ENCODE results near the gene TSC22D3.
"Not testable (repeated sequence)": the region's sequence is repeated elsewhere in the genome, so short reads cannot be mapped to it uniquely, and the experiment has no call there.

The TSC22D3 gene

DNA sequence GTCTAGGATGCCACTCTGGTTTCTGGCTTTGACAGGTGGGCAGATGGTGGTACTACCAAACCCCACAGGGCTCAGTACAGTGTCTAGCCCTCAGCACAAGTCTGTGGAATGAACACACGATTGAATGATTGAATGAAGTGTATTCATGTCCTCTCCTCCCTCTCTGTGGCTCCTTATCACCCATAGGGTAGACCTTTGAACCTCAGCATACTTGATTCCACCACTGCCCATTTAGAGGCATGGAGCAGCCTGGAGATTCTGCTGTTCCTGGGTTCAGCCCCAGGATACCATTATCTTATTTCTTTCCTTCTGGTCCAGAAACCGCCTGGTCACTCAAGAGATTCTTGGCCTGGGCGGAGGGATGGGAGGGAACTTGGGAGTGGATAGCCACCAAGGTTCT is 93.3 kb downstream of the TSC22D3 start:
- no peak for DNase-seq (ENCODE audit: low read depth)

DNA sequence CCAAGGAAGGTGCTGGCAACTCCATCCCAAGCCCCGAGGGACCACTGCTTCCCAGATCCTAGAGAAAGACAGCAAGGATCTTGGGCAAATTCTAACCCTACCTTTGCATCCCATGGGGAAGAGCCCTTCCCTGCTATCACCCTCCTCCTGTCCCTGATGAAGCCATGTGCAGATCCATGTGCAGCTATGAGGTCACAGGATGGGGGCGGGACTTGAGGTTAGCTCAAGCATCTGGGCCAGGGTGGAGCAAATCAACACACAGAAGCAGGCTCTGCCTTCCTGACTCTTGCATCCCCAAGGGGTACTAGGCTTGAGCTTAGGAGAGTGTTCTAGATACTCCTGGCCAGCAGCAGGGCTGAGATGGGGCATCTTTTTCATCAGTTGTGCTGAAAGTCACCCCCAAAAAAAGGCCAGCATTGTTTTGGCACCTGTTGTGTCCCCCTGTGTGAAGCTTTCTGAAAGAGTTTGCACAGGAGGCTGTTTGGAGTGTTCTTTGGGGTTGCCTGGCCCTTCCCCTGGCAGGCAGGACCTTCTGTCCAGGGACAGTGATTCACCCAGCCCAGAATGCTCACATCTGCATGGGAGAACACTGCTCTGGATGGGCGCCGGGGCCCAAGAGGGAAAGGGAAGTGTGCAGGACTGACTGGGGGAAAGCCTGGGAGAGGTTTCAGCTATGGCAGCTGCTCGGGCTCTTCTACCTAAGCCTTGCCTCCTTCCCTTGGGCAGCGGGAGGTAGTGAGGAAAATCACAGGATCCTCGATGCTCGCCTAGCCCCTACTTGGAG is 96.4 kb downstream of the TSC22D3 start:
- peak; percentile 49 for DNase-seq (ENCODE audit: low read depth)

GRCh38 chrX:107677909-107678308 is 97.7 kb downstream of the TSC22D3 start:
- no peak for DNase-seq (ENCODE audit: low read depth)

DNA sequence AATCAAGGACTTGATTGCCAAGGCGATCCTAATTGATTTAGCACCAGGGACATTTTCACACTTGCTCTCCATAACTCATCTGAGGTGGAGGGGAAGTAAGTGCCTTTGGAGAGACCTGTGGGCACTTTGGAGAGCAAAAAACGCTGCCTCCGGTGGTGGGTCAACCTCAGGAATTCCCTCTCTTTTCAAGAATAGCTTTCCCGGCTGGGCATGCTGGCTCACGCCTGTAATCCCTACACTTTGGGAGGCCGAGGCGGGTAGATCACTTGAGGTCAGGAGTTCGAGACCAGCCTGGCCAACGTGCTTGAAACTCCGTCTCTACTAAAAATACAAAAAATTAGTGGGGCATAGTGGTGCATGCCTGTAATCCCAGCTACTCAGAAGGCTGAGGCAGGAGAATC is 98.1 kb downstream of the TSC22D3 start:
- DNase-seq (ENCODE audit: low read depth) = no peak

GRCh38 chrX:107676559-107677378 is 98.8 kb downstream of the TSC22D3 start:
- DNase-seq (ENCODE audit: low read depth) = peak; percentile 42

GRCh38 chrX:107675823-107676555 is 99.6 kb downstream of the TSC22D3 start:
- DNase-seq (ENCODE audit: low read depth) = no peak

GRCh38 chrX:107675365-107675654 is 100.3 kb downstream of the TSC22D3 start:
- DNase-seq (ENCODE audit: low read depth) = no peak

DNA sequence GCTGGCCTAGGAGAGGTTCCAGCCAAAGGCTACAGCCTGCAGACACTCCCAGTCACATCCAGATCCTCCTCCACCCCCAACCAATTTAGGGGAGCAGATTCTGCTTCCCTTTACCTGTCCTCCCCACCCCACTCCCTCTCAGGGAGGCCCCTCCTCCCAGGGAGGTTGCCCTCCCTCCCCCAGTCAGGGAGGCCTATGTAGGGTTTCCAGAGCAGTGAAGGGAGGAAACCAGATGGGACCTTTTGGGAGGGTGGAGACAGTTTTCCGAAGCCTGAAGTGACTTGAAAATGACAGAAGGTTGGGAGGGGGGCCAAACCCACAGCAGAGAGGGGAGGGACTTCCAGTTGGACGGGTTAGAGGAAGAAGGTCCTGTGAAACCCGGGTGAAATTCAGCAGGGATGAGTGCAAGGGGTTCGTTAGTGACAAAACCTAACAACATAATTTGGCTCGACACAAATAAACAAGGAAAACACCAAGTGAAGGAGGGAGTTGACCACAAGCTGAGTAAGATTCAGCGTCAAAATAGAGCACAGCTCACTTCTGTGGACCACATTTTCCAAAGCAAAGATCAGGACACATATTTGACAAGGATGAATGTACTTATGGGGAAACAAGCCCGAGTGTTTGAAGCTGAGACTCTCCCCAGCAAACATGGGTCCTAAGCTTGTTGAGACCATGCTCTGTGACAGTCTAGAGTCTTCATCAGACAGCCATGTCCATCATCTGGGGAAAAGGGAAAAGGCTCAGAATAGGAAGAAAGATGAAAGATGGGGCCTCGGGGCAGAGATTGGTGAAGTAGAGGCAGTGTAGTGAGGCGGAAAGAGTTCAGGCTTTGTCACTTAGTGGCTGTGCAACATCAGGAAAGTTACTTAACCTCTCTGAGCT is 100.9 kb downstream of the TSC22D3 start:
- no peak for DNase-seq (ENCODE audit: low read depth)

- peak; percentile 76 for DNase-seq (ENCODE audit: low read depth)
Measured at GRCh38 chrX:107673933-107674479, 101.6 kb downstream of the TSC22D3 start.

GRCh38 chrX:107673431-107673830 is 102.2 kb downstream of the TSC22D3 start:
- no peak for DNase-seq (ENCODE audit: low read depth)

GRCh38 chrX:107672955-107673378 is 102.6 kb downstream of the TSC22D3 start:
- DNase-seq (ENCODE audit: low read depth) = peak; percentile 53

GRCh38 chrX:107671256-107671655 is 104.3 kb downstream of the TSC22D3 start:
- DNase-seq (ENCODE audit: low read depth) = not testable (repeated sequence)

- DNase-seq (ENCODE audit: low read depth) = no peak
Measured at GRCh38 chrX:107669885-107670628, 105.5 kb downstream of the TSC22D3 start.

DNA sequence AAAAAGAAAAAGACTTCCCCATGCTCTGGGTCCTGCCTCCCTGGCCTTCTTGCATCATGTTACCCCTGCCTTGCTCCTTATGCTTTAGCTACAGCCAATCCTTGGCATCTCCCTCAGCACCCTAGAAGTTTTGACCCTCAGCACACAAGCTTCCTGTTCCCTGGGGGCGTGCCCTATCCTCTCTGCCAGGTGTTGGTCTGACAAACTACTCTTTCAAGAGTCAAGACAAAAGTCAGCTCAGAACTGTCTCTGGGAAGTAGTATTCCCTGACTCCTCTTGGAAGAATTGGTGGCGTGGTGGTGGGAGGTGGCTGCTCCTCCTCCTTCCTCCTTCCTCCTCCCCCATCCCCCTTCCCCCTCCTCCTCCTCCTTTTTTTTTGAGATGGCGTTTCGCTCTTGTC is 106.3 kb downstream of the TSC22D3 start:
- no peak for DNase-seq (ENCODE audit: low read depth)

GRCh38 chrX:107668710-107669109 is 106.9 kb downstream of the TSC22D3 start:
- not testable (repeated sequence) for DNase-seq (ENCODE audit: low read depth)

DNA sequence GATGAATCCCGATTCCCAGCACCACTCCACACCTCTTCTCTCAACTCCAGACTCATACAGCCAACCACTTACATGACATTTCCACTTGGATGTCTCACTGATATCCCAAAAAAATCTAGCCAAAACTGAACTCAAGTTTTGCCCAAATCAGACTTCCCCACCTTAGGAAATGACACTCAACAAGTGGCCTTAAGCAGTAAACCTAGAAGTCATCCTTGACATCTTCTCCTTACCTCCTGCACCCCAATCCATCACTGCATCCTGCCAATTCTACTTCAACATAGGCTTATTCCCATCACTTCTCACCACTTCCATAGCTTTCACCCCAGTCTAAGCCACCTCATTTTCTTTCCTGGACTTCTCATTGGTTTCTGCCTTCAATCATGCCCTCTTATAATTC is 108.2 kb downstream of the TSC22D3 start:
- DNase-seq (ENCODE audit: low read depth) = no peak

- DNase-seq (ENCODE audit: low read depth) = no peak
Measured at GRCh38 chrX:107666931-107667330, 108.7 kb downstream of the TSC22D3 start.

Measured in activated T-cell treated with anti-CD3 and anti-CD28 coated beads for 48 hours (primary cell).